ENCODE results near the gene GPR78.

Gene GPR78

GRCh38 chr4:8559011-8559410 lies 21.2 kb upstream of the GPR78 start:
- POLR2A ChIA-PET, result no interaction called here
- CTCF ChIA-PET, result no interaction called here
- Histone ChIP-seq H3K4me1 (ENCODE audit: control insufficient read depth, insufficient read depth, low read length) (no peaks in the 10 kb centered on the region), H3K4me3 (ENCODE audit: low read depth, low read length) (no peak overlapping the region), H3K9me3 (ENCODE audit: control insufficient read depth, insufficient read depth, low read depth, low read length) (no peaks in the 10 kb centered on the region), H3K27ac (ENCODE audit: extremely low read depth, low read depth, low read length) (no peak overlapping the region), H3K36me3 (ENCODE audit: control insufficient read depth in 2 of 2, insufficient read depth in 1 of 2, low read length in 2 of 2) (no peaks in the 10 kb centered on the region)
- TF ChIP-seq ZSCAN23 (tag by site-specific recombination; IDR thresholded peaks at IDR 0.05), result no peak
- no peak for TF ChIP-seq SALL2 (tag by site-specific recombination; IDR thresholded peaks at IDR 0.05; ENCODE audit: borderline replicate concordance)
- no peak for TF ChIP-seq ZNF704 (tag by site-specific recombination; IDR thresholded peaks at IDR 0.05)
- no peak for TF ChIP-seq ZNF157 (tag by site-specific recombination; IDR thresholded peaks at IDR 0.05)
- TF ChIP-seq ZNF830 (tag by site-specific recombination; IDR thresholded peaks at IDR 0.05; ENCODE audit: low read depth), result no peak
- TF ChIP-seq ZBTB8A (tag by site-specific recombination; IDR thresholded peaks at IDR 0.05), result no peak
- no peak for TF ChIP-seq ATF2 (tag by site-specific recombination; IDR thresholded peaks at IDR 0.05; ENCODE audit: low read depth)
- TF ChIP-seq ZNF600 (tag by site-specific recombination; IDR thresholded peaks at IDR 0.05), result no peak
- no peak for TF ChIP-seq ZNF10 (tag by site-specific recombination; IDR thresholded peaks at IDR 0.05)
- TF ChIP-seq PRDM1 (tag by site-specific recombination; IDR thresholded peaks at IDR 0.05), result no peak
- TF ChIP-seq GLIS2 (tag by site-specific recombination; IDR thresholded peaks at IDR 0.05), result no peak
- no peak for TF ChIP-seq ZBTB21 (tag by site-specific recombination; IDR thresholded peaks at IDR 0.05)
- TF ChIP-seq ZBTB11 (tag by site-specific recombination; conservative IDR thresholded peaks at IDR 0.05; ENCODE audit: low read depth), result no peak
- no peak for TF ChIP-seq ZNF596 (tag by site-specific recombination; IDR thresholded peaks at IDR 0.05)
- TF ChIP-seq ZSCAN4 (tag by site-specific recombination; IDR thresholded peaks at IDR 0.05), result no peak
- no peak for TF ChIP-seq ZNF785 (tag by site-specific recombination; IDR thresholded peaks at IDR 0.05)
- TF ChIP-seq ZFP41 (tag by site-specific recombination; IDR thresholded peaks at IDR 0.05; ENCODE audit: borderline replicate concordance), result no peak

GRCh38 chr4:8559524-8560264 lies 20.5 kb upstream of the GPR78 start:
- Histone ChIP-seq H3K36me3 (ENCODE audit: control insufficient read depth in 2 of 2, insufficient read depth in 1 of 2, low read length in 2 of 2) (no peaks in the 10 kb centered on the region), H3K4me3 (ENCODE audit: low read depth, low read length) (no peak overlapping the region), H3K9me3 (ENCODE audit: control insufficient read depth, insufficient read depth, low read depth, low read length) (no peaks in the 10 kb centered on the region), H3K4me1 (ENCODE audit: control insufficient read depth, insufficient read depth, low read length) (no peaks in the 10 kb centered on the region), H3K27ac (ENCODE audit: extremely low read depth, low read depth, low read length) (no peak overlapping the region)
- POLR2A ChIA-PET, result no interaction called here
- CTCF ChIA-PET, result no interaction called here
- TF ChIP-seq ZNF580 (tag by site-specific recombination; IDR thresholded peaks at IDR 0.05) (no peak), ZNF398 (tag by site-specific recombination; IDR thresholded peaks at IDR 0.05) (no peak), PRDM6 (tag by site-specific recombination; IDR thresholded peaks at IDR 0.05) (no peak), ZNF266 (tag by site-specific recombination; IDR thresholded peaks at IDR 0.05; ENCODE audit: low read depth) (no peak), SP2 (tag by site-specific recombination; IDR thresholded peaks at IDR 0.05) (no peak), ZFHX2 (tag by site-specific recombination; conservative IDR thresholded peaks at IDR 0.05) (no peak), ZNF121 (tag by site-specific recombination; IDR thresholded peaks at IDR 0.05) (no peak)

All from HEK293 (cell line).